Measurements from ENCODE around the gene NMRK2. TPM values are rescaled to one million over a fixed set of nuclear protein-coding genes. Genes with fewer than 3 reads are reported as not detected.

NMRK2 gene, protein sequence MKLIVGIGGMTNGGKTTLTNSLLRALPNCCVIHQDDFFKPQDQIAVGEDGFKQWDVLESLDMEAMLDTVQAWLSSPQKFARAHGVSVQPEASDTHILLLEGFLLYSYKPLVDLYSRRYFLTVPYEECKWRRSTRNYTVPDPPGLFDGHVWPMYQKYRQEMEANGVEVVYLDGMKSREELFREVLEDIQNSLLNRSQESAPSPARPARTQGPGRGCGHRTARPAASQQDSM
- total RNA-seq (2022; extraction: Qiagen RNA extraction) = not detected in 5 replicates

DNA sequence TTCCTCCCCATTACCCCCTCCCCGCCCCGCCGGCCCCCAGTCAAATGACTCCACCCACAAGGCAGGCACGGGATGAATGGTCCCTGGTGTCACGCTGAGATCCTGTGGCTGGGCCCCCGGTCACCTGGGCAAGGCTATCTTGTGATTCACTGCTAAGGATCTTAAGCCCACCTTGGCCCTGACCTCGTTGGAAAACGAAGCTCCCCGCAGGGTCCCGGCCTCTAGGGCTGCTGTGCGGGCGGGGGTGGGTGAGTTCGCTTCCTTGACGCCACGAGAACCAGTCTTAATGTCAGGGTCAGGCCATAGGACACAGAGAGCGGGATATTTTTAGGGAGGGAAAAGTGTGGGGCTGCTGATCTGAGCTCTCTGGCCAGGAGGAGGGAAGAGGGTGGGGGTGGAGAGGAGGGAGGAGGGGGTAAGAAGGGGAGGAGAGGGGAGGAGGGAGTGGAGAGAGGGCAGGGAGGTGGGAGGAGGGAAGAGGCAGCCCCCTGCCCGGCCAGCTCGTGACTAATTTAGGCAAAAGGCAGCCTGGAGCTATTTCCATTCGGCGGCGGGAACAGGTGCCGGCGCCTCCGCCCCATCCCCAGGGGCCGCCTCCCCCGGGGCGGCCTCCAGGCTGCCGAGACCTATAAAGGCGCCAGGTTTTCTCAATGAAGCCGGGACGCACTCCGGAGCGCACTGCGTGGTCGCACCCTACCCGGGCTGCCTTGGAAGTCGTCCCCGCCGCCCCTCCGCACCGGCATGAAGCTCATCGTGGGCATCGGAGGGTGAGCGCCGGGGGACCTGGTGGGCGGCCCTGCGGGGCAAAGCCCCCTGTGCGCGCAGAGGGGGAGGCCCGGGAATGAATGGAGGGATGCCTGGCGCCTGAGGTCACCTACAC lies at the start of gene NMRK2:
NMRK2 (plus strand) TSS at position 139 of the 880 bp plus-strand sequence; CDS start at position 742, 603 bp downstream.

DNA sequence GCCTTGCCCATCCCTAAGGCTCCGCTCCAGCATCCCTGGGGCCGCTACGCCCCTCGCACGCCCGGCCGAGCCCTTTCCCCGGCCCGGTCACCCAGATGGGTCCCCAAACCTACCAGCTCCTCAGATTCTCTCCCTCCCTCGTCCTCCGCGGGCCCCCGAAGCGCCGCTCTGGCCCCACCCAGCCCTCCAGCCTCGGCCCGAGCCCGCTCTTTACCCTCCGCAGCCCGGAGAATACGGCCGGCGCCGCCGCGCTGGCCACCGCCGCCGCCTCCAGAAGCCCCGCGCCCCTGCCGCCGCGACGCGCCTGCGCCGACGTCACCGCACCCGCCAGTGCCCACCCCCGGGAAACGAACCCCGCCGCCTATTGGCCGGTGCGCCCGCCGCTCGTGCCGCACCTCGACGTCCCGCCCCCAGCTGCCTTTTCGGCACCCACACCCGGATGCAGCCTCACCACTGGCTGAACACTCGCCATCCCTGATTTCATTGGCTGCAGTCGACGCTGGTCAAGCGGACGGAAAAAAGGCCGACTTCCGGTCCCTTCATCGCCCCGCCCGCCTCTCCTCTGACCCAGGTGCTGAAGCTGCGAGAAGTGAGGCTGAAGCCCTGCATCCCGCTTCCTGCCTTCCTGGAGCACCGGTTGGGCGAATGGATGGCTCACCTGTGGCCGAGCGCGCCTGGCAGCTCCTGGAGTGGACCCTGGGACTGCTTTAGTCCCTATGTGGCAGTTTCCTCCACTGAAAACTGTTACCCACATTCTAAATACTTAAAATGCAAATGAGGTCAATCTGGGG lies 38.1 kb downstream of the NMRK2 start, which contains the start of gene DAPK3:
DAPK3 (minus strand) TSS at position 292 of the 791 bp plus-strand sequence. CDS start 1,364 bp downstream, outside the sequence.

DNA sequence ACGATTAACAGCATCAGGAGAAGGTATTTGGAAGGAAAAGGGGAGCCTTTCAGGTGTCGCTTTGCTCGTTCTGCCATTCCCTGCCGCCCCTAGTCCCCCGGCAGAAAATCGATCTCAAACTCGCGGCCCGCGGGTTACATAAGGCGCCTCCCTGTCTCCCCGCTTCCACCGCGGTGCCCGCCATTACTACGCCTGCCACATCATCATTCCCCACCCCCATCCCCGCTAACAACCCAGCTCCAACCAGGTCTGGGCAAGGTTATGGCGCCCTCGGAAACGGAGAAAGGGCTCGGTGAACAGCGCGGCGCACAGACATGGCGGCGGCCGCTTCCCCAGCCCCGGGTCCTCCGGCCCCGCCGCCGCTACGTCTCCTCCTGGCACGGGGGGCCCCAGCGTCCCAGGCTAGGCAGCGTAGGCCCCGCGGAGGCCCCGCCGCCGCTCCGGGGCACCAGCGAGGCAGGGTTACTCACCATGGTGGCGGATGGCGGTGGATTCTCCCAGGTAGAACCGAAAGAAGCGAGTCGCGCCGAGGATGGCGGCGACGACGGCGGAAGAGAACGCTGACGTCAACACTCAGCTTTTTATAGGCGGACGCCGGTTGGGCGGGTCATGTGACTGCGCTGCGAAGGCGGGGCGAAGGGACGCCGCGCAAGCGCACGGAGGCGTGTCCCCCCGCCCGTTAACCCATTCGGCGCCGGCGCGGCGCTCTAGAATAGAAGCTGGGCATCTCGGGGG lies 52.2 kb downstream of the NMRK2 start, which contains the start of gene EEF2:
EEF2 (minus strand) TSS at position 556 of the 735 bp plus-strand sequence; CDS start at position 473, 83 bp downstream.

Other genes starting within 250 kb of the NMRK2 start
- gene PIP5K1C, start 232.6 kb upstream of the NMRK2 start, total RNA-seq (2022; extraction: Qiagen RNA extraction) = 11.1 to 13.1 TPM (median 11.9 TPM) in 5 replicates
- gene TJP3, start 224.7 kb upstream of the NMRK2 start, total RNA-seq (2022; extraction: Qiagen RNA extraction) = 0.39 to 0.69 TPM (median 0.56 TPM) in 5 replicates
- 9.8 to 11.6 TPM (median 11.1 TPM) in 5 replicates for gene APBA3, start 171.4 kb upstream of the NMRK2 start, total RNA-seq (2022; extraction: Qiagen RNA extraction)
- gene MRPL54, start 170.4 kb upstream of the NMRK2 start, total RNA-seq (2022; extraction: Qiagen RNA extraction) = 60.1 to 76.7 TPM (median 65.6 TPM) in 5 replicates
- not detected in 5 replicates for gene RAX2, start 160.8 kb upstream of the NMRK2 start, total RNA-seq (2022; extraction: Qiagen RNA extraction)
- 0.52 to 1.5 TPM (median 0.99 TPM) in 5 replicates for gene MATK, start 146.7 kb upstream of the NMRK2 start, total RNA-seq (2022; extraction: Qiagen RNA extraction)
- gene ZFR2, start 64.0 kb upstream of the NMRK2 start, total RNA-seq (2022; extraction: Qiagen RNA extraction) = 0.20 TPM in 1 of 5 replicates, not detected in the others
- 0.06 to 0.20 TPM (median 0.08 TPM) in 5 replicates for gene ATCAY, start 52.4 kb upstream of the NMRK2 start, total RNA-seq (2022; extraction: Qiagen RNA extraction)
- gene DAPK3, start 38.0 kb downstream of the NMRK2 start, total RNA-seq (2022; extraction: Qiagen RNA extraction) = 41.5 to 57.8 TPM (median 43.6 TPM) in 5 replicates
- gene EEF2, start 52.4 kb downstream of the NMRK2 start, total RNA-seq (2022; extraction: Qiagen RNA extraction) = 1,002 to 1,061 TPM (median 1,049 TPM) in 5 replicates
- gene PIAS4, start 74.7 kb downstream of the NMRK2 start, total RNA-seq (2022; extraction: Qiagen RNA extraction) = 13.8 to 18.4 TPM (median 17.0 TPM) in 5 replicates
- 16.5 to 23.8 TPM (median 21.8 TPM) in 5 replicates for gene ZBTB7A, start 133.8 kb downstream of the NMRK2 start, total RNA-seq (2022; extraction: Qiagen RNA extraction)
- gene MAP2K2, start 191.1 kb downstream of the NMRK2 start, total RNA-seq (2022; extraction: Qiagen RNA extraction) = 128 to 186 TPM (median 169 TPM) in 5 replicates
- 0.03 to 0.13 TPM (median 0.08 TPM) in 5 replicates for gene CREB3L3, start 220.6 kb downstream of the NMRK2 start, total RNA-seq (2022; extraction: Qiagen RNA extraction)
- 27.9 to 37.4 TPM (median 33.5 TPM) in 5 replicates for gene SIRT6, start 249.5 kb downstream of the NMRK2 start, total RNA-seq (2022; extraction: Qiagen RNA extraction)
- 0.14 to 0.24 TPM (median 0.22 TPM) in 5 replicates for gene ANKRD24, start 249.6 kb downstream of the NMRK2 start, total RNA-seq (2022; extraction: Qiagen RNA extraction)

Measured in A549 treated with Hydrocortisone at 1 μM for 4 hours (cell line).